ENCODE data around the gene DLL4.

The DLL4 gene

GRCh38 chr15:40894681-40895448 lies 34.3 kb upstream of the DLL4 start:
- TF ChIP-seq EZH2 (IDR thresholded peaks at IDR 0.05; ENCODE audit: borderline replicate concordance, low read depth, low read length, severe bottlenecking): no peak
- peak; percentile 41 for TF ChIP-seq CTCF (IDR thresholded peaks at IDR 0.05; ENCODE audit: borderline replicate concordance, extremely low read depth, low read length, poor library complexity, severe bottlenecking)
- H3K27me3 ChIP-seq (ENCODE audit: insufficient read depth, low read length, poor library complexity): no peaks in the 10 kb centered on the region
- ATAC-seq (ENCODE audit: insufficient read depth, low read depth) (peak; percentile 53), DNase-seq (peak; percentile 57)
- H3K4me3 ChIP-seq (ENCODE audit: low read depth in 1 of 2, low read length in 2 of 2): peak overlapping the region; percentile 87 to 98
- peaks cover 23% of the 10 kb centered on the region for H3K4me1 ChIP-seq (ENCODE audit: insufficient read depth, low read length)
- peak overlapping the region; percentile 67 for H3K27ac ChIP-seq (ENCODE audit: low read length)
- H3K9me3 ChIP-seq (ENCODE audit: insufficient read depth, low read length, severe bottlenecking): no peaks in the 10 kb centered on the region
- H3K4me2 ChIP-seq (ENCODE audit: insufficient read depth, low read length): peak overlapping the region; percentile 94
- H4K20me1 ChIP-seq (ENCODE audit: insufficient read depth, low read length): peaks cover 6% of the 10 kb centered on the region
- H3K36me3 ChIP-seq (ENCODE audit: insufficient read depth, low read length): peaks cover 25% of the 10 kb centered on the region
- peak overlapping the region; percentile 84 for H2AFZ ChIP-seq (ENCODE audit: low read depth, low read length)
- H3K9ac ChIP-seq (ENCODE audit: low read depth, low read length): peak overlapping the region; percentile 79
- H3K79me2 ChIP-seq (ENCODE audit: insufficient read depth, low read length): peaks cover 19% of the 10 kb centered on the region

- Histone ChIP-seq H3K9me3 (ENCODE audit: insufficient read depth, low read length, severe bottlenecking) (no peaks in the 10 kb centered on the region), H3K4me3 (ENCODE audit: low read depth in 1 of 2, low read length in 2 of 2) (no peak overlapping the region), H3K79me2 (ENCODE audit: insufficient read depth, low read length) (peaks cover 21% of the 10 kb centered on the region), H4K20me1 (ENCODE audit: insufficient read depth, low read length) (peaks cover 33% of the 10 kb centered on the region), H2AFZ (ENCODE audit: low read depth, low read length) (no peak overlapping the region), H3K36me3 (ENCODE audit: insufficient read depth, low read length) (peaks cover 56% of the 10 kb centered on the region), H3K27ac (ENCODE audit: low read length) (no peak overlapping the region), H3K27me3 (ENCODE audit: insufficient read depth, low read length, poor library complexity) (no peaks in the 10 kb centered on the region), H3K4me1 (ENCODE audit: insufficient read depth, low read length) (peaks cover 24% of the 10 kb centered on the region), H3K9ac (ENCODE audit: low read depth, low read length) (no peak overlapping the region), H3K4me2 (ENCODE audit: insufficient read depth, low read length) (no peak overlapping the region)
- DNase-seq (no peak), ATAC-seq (ENCODE audit: insufficient read depth, low read depth) (no peak)
- TF ChIP-seq EZH2 (IDR thresholded peaks at IDR 0.05; ENCODE audit: borderline replicate concordance, low read depth, low read length, severe bottlenecking): no peak
- no peak for TF ChIP-seq CTCF (IDR thresholded peaks at IDR 0.05; ENCODE audit: borderline replicate concordance, extremely low read depth, low read length, poor library complexity, severe bottlenecking)
Observed at GRCh38 chr15:40899536-40900207, 29.5 kb upstream of the DLL4 start.

GRCh38 chr15:40900256-40901052 lies 28.7 kb upstream of the DLL4 start:
- Histone ChIP-seq H3K4me3 (ENCODE audit: low read depth in 1 of 2, low read length in 2 of 2) (no peak overlapping the region), H3K27ac (ENCODE audit: low read length) (no peak overlapping the region), H3K79me2 (ENCODE audit: insufficient read depth, low read length) (peaks cover 13% of the 10 kb centered on the region), H3K27me3 (ENCODE audit: insufficient read depth, low read length, poor library complexity) (no peaks in the 10 kb centered on the region), H3K9ac (ENCODE audit: low read depth, low read length) (no peak overlapping the region), H2AFZ (ENCODE audit: low read depth, low read length) (no peak overlapping the region), H3K4me1 (ENCODE audit: insufficient read depth, low read length) (peaks cover 17% of the 10 kb centered on the region), H3K9me3 (ENCODE audit: insufficient read depth, low read length, severe bottlenecking) (no peaks in the 10 kb centered on the region), H3K4me2 (ENCODE audit: insufficient read depth, low read length) (no peak overlapping the region), H4K20me1 (ENCODE audit: insufficient read depth, low read length) (peaks cover 35% of the 10 kb centered on the region), H3K36me3 (ENCODE audit: insufficient read depth, low read length) (peaks cover 59% of the 10 kb centered on the region)
- no peak for DNase-seq
- ATAC-seq (ENCODE audit: insufficient read depth, low read depth): no peak
- TF ChIP-seq EZH2 (IDR thresholded peaks at IDR 0.05; ENCODE audit: borderline replicate concordance, low read depth, low read length, severe bottlenecking) (no peak), CTCF (IDR thresholded peaks at IDR 0.05; ENCODE audit: borderline replicate concordance, extremely low read depth, low read length, poor library complexity, severe bottlenecking) (no peak)
